ENCODE results near the gene DOCK8. TPM values are rescaled to one million over a fixed set of nuclear protein-coding genes. Genes with fewer than 3 reads are reported as not detected.

DOCK8 gene
- total RNA-seq, 4 donors from 2014 or later, result 5.1 to 15.1 (median 8.4) TPM

DNA sequence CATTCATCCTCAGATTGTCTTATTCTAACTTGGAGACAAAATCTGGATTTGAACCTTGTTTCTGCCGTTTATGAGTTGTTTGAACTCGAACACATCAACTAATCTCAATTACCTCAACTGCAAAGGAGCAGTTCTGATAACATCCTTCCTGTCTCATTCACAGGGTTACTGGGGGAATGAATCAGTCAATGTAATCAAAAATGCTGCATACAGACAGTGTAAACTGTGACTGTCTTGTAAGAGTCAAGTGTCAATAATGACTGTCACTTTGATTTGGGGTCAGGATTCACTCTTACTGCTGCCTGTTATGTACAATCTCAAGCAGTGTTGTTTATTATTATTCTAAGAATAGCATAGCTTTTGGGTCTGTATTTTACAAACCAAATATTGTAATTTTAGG lies 273.8 kb downstream of the DOCK8 start:
- H3K4me3 ChIP-seq (ENCODE audit: low read depth, poor library complexity, severe bottlenecking), result no peak overlapping the region
- intact Hi-C loops (cut with DNase I; ENCODE audit: low total_unique reads), result no loop called here
- WGBS, 2 donors, result 54 to 74% methylated on average over 2 of the region's 2 CpGs
- TF ChIP-seq, protein P1, sequence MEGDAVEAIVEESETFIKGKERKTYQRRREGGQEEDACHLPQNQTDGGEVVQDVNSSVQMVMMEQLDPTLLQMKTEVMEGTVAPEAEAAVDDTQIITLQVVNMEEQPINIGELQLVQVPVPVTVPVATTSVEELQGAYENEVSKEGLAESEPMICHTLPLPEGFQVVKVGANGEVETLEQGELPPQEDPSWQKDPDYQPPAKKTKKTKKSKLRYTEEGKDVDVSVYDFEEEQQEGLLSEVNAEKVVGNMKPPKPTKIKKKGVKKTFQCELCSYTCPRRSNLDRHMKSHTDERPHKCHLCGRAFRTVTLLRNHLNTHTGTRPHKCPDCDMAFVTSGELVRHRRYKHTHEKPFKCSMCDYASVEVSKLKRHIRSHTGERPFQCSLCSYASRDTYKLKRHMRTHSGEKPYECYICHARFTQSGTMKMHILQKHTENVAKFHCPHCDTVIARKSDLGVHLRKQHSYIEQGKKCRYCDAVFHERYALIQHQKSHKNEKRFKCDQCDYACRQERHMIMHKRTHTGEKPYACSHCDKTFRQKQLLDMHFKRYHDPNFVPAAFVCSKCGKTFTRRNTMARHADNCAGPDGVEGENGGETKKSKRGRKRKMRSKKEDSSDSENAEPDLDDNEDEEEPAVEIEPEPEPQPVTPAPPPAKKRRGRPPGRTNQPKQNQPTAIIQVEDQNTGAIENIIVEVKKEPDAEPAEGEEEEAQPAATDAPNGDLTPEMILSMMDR (IDR thresholded peaks at IDR 0.05), result no peak
- TF ChIP-seq POLR2A (IDR thresholded peaks at IDR 0.05), result no peak
- no peak for DNase-seq (ENCODE audit: low spot score in 2 of 2)

DNA sequence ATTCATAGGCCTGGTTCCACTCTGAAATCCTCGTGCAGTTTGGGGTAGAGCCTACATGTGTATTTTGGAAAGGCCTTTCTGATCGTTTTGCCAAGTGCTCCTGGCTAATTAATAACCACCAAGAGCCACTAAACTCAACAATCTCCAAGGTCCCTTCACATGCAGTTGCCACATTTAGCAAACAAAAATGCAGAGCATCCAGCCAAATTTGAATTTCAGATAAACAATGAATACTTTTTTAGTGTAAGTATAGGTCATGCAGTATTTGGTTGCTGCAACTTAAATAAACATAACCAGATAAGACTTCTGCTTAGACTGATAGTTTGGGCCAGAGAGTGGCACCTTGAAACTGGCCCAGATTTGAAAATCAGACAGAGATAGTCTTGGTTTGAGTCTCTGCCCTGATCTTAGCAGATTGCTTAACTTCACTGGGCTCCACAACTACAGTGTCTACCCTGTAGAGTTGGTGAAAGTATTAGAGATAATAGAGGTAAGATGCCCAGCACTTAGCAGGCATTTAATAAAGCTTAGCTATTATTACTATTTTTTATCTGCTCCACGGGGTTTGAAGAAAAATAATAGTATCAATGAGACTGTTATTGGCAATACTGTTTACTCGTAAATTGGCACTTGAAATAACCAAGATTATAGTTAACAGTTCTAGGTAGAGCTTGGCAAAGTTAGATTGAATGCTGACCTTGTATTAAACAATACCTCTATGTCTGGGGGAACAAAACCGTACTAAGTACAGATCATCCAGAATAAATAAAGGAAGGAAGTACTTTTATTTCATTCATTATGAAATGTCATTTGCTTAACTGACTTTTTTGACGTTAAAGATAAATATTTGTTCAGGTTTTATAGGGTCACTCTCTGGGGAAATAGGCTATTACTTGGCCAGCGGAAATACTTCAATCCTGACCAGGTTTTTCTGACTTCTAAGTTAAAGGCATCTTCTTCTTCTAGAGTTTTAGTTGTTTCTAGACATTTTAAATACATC lies 274.8 kb downstream of the DOCK8 start:
- DNase-seq (ENCODE audit: low spot score in 2 of 2), result no peak
- no peak overlapping the region for H3K4me3 ChIP-seq (ENCODE audit: low read depth, poor library complexity, severe bottlenecking)
- intact Hi-C loops (cut with DNase I; ENCODE audit: low total_unique reads), result no loop called here
- 61 to 67% methylated on average over 7 of the region's 7 CpGs for WGBS, 2 donors
- no peak for TF ChIP-seq POLR2A (IDR thresholded peaks at IDR 0.05)
- TF ChIP-seq, protein P1 (IDR thresholded peaks at IDR 0.05), result no peak

DNA sequence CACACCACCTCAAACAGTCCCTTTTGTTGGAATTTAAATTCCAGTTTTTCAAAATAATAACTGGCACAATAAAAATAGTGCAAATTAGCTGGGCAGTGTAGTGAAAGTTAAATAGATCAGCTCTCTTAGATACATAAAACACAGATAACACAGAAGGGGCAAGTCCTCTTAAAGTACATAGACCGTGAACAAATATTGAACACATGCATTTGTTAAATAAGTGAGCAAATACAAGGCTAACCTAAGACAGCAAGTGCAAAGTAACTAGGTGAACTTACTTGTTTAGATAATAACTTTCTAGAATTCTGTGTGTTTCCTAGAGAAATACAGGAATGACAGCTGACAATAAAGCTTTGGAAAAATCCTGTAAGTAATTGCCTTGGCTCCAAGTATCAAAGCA lies 280.1 kb downstream of the DOCK8 start:
- WGBS, 2 donors, result 96 to 97% methylated on average over 1 of the region's 1 CpG
- no peak for DNase-seq (ENCODE audit: low spot score in 2 of 2)
- no peak overlapping the region for H3K4me3 ChIP-seq (ENCODE audit: low read depth, poor library complexity, severe bottlenecking)
- TF ChIP-seq, protein P1 (IDR thresholded peaks at IDR 0.05), result no peak
- no peak for TF ChIP-seq POLR2A (IDR thresholded peaks at IDR 0.05)
- intact Hi-C loops (cut with DNase I; ENCODE audit: low total_unique reads), result no loop called here

DNA sequence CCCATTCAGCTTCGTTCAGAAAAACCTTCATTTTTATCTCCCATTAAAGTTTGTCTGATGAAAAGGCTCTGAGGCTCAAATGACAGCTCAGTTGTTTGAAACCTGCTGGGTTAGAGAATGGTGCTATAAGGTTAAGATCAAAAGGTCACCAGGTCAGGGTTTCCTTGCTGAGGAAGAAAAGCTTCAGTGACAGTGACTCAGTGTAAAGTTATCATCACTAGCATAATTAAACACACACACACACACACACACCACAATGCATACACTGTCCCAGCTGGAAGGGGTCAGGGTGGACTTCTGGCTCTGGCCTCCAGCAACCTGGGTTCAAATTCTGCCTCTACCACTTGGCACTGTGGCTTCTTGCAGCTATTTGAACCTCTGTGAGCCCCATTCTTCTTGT lies 281.1 kb downstream of the DOCK8 start:
- DNase-seq (ENCODE audit: low spot score in 2 of 2), result no peak
- intact Hi-C loops (cut with DNase I; ENCODE audit: low total_unique reads), result no loop called here
- no peak overlapping the region for H3K4me3 ChIP-seq (ENCODE audit: low read depth, poor library complexity, severe bottlenecking)
- 77 to 80% methylated on average over 1 of the region's 1 CpG for WGBS, 2 donors
- no peak for TF ChIP-seq POLR2A (IDR thresholded peaks at IDR 0.05)
- TF ChIP-seq, protein P1 (IDR thresholded peaks at IDR 0.05), result no peak

DNA sequence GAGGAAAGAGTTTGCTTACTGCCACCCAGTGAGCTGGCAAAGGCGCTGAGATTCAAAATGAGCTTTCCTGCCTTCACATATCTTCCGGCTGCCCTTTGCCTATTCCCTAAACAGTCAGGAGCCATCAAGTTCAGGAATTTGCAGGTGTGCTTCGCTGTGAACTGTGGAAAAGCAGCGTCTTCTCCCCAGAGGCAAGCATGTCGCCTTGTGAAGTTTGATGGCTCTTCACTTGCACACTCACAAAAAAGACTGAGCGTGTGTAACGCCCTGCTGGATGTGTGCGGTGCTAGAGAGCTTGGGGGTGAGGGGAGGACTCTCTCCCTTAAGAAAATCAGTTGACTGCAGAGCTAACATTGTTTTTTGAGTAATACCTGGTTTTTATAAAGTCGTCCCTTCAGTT lies 288.7 kb downstream of the DOCK8 start:
- TF ChIP-seq, protein P1 (IDR thresholded peaks at IDR 0.05), result no peak
- TF ChIP-seq POLR2A (IDR thresholded peaks at IDR 0.05), result no peak
- no peak overlapping the region for H3K4me3 ChIP-seq (ENCODE audit: low read depth, poor library complexity, severe bottlenecking)
- no peak for DNase-seq (ENCODE audit: low spot score in 2 of 2)
- intact Hi-C loops (cut with DNase I; ENCODE audit: low total_unique reads), result no loop called here
- 44 to 60% methylated on average over 9 of the region's 9 CpGs for WGBS, 2 donors
